Right lobe of liver (tissue), 4 donors: ENCODE results near the gene PPP1R3F.

Experiments
- POLR2A ChIP-seq: fragments of 450-650 bp; IDR thresholded peaks from one replicate; pipeline ENCODE4 v1.6.1; 2017; ENCODE audit warnings: antibody characterized with exemption, mild to moderate bottlenecking
- TF ChIP-seq, protein P1 (sequence below), 4 donors: fragments of 200-600 bp in 3 of 4; fragments of 450-650 bp in 1 of 4; IDR thresholded peaks; one replicate each; pipeline versions ENCODE4 v1.5.1 to v1.8.0; 2016 to 2022; ENCODE audit warnings: antibody characterized with exemption in 4 of 4, mild to moderate bottlenecking in 2 of 4
- donor health status: DM: no; HTN: no; CAD: no.
- donor health status: DM: no; HTN: no; CAD: no.
- donor health status: DM: no; HTN: yes; CAD: no.

DNA sequence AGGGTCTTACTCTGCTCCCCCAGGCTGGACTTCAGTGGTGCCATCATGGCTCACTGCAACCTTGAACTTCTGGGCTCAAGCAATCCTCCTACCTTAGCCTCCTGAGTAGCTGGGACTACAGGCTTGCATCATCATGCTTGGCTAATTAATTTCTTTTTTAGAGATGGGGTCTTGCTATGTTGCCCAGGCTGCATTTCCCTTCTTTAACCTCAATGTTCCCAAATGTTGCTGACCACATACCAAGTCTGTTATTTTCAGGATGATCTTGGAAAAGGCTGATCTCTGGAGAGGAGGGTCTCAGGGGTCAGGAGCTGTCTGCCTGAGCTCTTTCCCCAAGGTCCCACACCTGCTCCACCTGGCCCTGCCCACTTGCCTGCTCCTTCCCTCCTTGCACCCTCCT lies 49.5 kb upstream of the PPP1R3F start:
- TF ChIP-seq, protein P1, sequence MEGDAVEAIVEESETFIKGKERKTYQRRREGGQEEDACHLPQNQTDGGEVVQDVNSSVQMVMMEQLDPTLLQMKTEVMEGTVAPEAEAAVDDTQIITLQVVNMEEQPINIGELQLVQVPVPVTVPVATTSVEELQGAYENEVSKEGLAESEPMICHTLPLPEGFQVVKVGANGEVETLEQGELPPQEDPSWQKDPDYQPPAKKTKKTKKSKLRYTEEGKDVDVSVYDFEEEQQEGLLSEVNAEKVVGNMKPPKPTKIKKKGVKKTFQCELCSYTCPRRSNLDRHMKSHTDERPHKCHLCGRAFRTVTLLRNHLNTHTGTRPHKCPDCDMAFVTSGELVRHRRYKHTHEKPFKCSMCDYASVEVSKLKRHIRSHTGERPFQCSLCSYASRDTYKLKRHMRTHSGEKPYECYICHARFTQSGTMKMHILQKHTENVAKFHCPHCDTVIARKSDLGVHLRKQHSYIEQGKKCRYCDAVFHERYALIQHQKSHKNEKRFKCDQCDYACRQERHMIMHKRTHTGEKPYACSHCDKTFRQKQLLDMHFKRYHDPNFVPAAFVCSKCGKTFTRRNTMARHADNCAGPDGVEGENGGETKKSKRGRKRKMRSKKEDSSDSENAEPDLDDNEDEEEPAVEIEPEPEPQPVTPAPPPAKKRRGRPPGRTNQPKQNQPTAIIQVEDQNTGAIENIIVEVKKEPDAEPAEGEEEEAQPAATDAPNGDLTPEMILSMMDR (IDR thresholded peaks at IDR 0.05) = no peak
- no peak for TF ChIP-seq POLR2A
